Neural cell (in vitro differentiated cells): ENCODE results near the gene DSCAM. TPM values are rescaled to one million over a fixed set of nuclear protein-coding genes. Genes with fewer than 3 reads are reported as not detected.

Experiments used
- H2AFZ ChIP-seq: fragments of 200-600, 300-800 bp; sonication (generic), shearing (Covaris generic); 2 replicates; pipeline ENCODE4 v1.6.0; 2014; ENCODE audit warnings: low read depth, mild to moderate bottlenecking, antibody characterized with exemption, low read length, moderate library complexity
- H3F3A ChIP-seq: fragments of 200-600 bp; shearing (Covaris generic); 2 replicates; pipeline ENCODE4 v1.6.1; 2016; ENCODE audit warnings: mild to moderate bottlenecking, moderate library complexity, mixed read lengths, antibody characterized with exemption, low read length; ENCODE audit not compliant: insufficient read depth, poor library complexity, severe bottlenecking
- H3K27ac ChIP-seq: fragments of 200-600, 300-800 bp; sonication (generic), shearing (Covaris generic); 2 replicates; pipeline ENCODE4 v1.5.1; 2014; ENCODE audit warnings: mild to moderate bottlenecking, low read length, moderate library complexity
- H3K27me3 ChIP-seq: fragments of 300-800, 200-600 bp; sonication (generic), shearing (Covaris generic); 2 replicates; pipeline ENCODE4 v1.6.0; 2014; ENCODE audit warnings: mild to moderate bottlenecking, low read depth, low read length, moderate library complexity; ENCODE audit not compliant: insufficient read depth
- H3K36me3 ChIP-seq: fragments of 300-800, 200-600 bp; sonication (generic), shearing (Covaris generic); 2 replicates; pipeline ENCODE4 v1.5.1; 2014; ENCODE audit warnings: mild to moderate bottlenecking, antibody characterized with exemption, low read length, moderate library complexity; ENCODE audit not compliant: insufficient read depth
- H3K4me2 ChIP-seq: fragments of 300-800, 200-600 bp; sonication (generic), shearing (Covaris generic); 2 replicates; pipeline ENCODE4 v1.6.0; 2014; ENCODE audit warnings: mild to moderate bottlenecking, low read length
- H3K4me3 ChIP-seq: fragments of 300-800, 200-600 bp; sonication (generic), shearing (Covaris generic); 2 replicates; pipeline ENCODE4 v1.5.1; 2014; ENCODE audit warnings: mild to moderate bottlenecking, low read length, moderate library complexity
- H3K79me2 ChIP-seq: fragments of 200-600 bp; shearing (Covaris generic); replicated peaks from 2 replicates; pipeline ENCODE4 v1.6.0; 2014; ENCODE audit warnings: mild to moderate bottlenecking, low read length, moderate library complexity; ENCODE audit not compliant: insufficient read depth
- H3K9ac ChIP-seq: fragments of 300-800, 200-600 bp; sonication (generic), shearing (Covaris generic); 2 replicates; pipeline ENCODE4 v1.6.1; 2016; ENCODE audit warnings: mild to moderate bottlenecking, low read length, mixed read lengths
- H3K9me2 ChIP-seq: fragments of 200-600 bp; shearing (Covaris generic); 2 replicates; pipeline ENCODE4 v1.6.1; 2016; ENCODE audit warnings: mild to moderate bottlenecking, low read length, mixed read lengths; ENCODE audit not compliant: insufficient read depth
- H3K9me3 ChIP-seq: fragments of 200-600, 300-800 bp; sonication (generic), shearing (Covaris generic); 2 replicates; pipeline ENCODE4 v1.6.1; 2016; ENCODE audit warnings: mild to moderate bottlenecking, mixed run types, low read length, moderate library complexity, mixed read lengths
- H4K20me1 ChIP-seq: fragments of 200-600 bp; shearing (Covaris generic); 2 replicates; pipeline ENCODE4 v1.6.1; 2016; ENCODE audit warnings: mild to moderate bottlenecking, mixed run types; ENCODE audit not compliant: insufficient read depth
- CTCF ChIP-seq: fragments of 450-650 bp; IDR thresholded peaks from 2 replicates; pipeline ENCODE4 v1.5.1; 2014; ENCODE audit warnings: antibody characterized with exemption, mild to moderate bottlenecking, moderate library complexity; ENCODE audit not compliant: poor library complexity, severe bottlenecking
- EP300 ChIP-seq: fragments of 450-650 bp; conservative IDR thresholded peaks from 2 replicates; pipeline ENCODE4 v1.6.1; 2014; ENCODE audit warnings: antibody characterized with exemption, mild to moderate bottlenecking, moderate library complexity; ENCODE audit not compliant: poor library complexity, severe bottlenecking
- EZH2 ChIP-seq: fragments of 200-600, 300-800 bp; shearing (Covaris generic), sonication (generic); IDR thresholded peaks from 2 replicates; pipeline ENCODE4 v1.6.1; 2014; ENCODE audit warnings: antibody characterized with exemption, low read length, borderline replicate concordance, mild to moderate bottlenecking; ENCODE audit not compliant: insufficient read depth, poor library complexity, severe bottlenecking
- MXI1 ChIP-seq: fragments of 450-650 bp; conservative IDR thresholded peaks from 2 replicates; pipeline ENCODE4 v1.6.1; 2014; ENCODE audit warnings: antibody characterized with exemption, mild to moderate bottlenecking; ENCODE audit not compliant: poor library complexity, severe bottlenecking
- POLR2AphosphoS5 ChIP-seq: IDR thresholded peaks from 2 replicates; pipeline ENCODE4 v1.6.1; 2012
- RAD21 ChIP-seq: fragments of 450-650 bp; conservative IDR thresholded peaks from 2 replicates; pipeline ENCODE4 v1.6.1; 2014; ENCODE audit warnings: antibody characterized with exemption, mild to moderate bottlenecking, moderate library complexity
- REST ChIP-seq: IDR thresholded peaks from 2 replicates; pipeline ENCODE4 v1.6.1; 2012; ENCODE audit warnings: borderline replicate concordance
- SMC3 ChIP-seq: fragments of 450-650 bp; conservative IDR thresholded peaks from 2 replicates; pipeline ENCODE4 v1.6.1; 2014; ENCODE audit warnings: antibody characterized with exemption, mild to moderate bottlenecking, moderate library complexity; ENCODE audit not compliant: poor library complexity
- TAF1 ChIP-seq: IDR thresholded peaks from 2 replicates; pipeline ENCODE4 v1.6.1; 2012; ENCODE audit warnings: low read depth
- polyA plus RNA-seq: library from polyadenylated mRNA; depleted of rRNA; stranded (reverse); fragments of >200 nt; gene quantifications from 2 replicates; pipeline ENCODE4 v1.2.3, GENCODE V29; 2014

DSCAM gene
- polyA plus RNA-seq, 1 donor from 2014 or later = 5.3 TPM

- Histone ChIP-seq H3K4me3 (no peak overlapping the region), H3K9ac (no peak overlapping the region), H3K79me2 (no peaks in the 10 kb centered on the region), H3K9me2 (no peaks in the 10 kb centered on the region), H2AFZ (no peak overlapping the region), H3K4me2 (no peak overlapping the region), H3F3A (no peaks in the 10 kb centered on the region), H3K9me3 (no peaks in the 10 kb centered on the region), H3K36me3 (no peaks in the 10 kb centered on the region), H3K27me3 (no peaks in the 10 kb centered on the region), H3K27ac (no peak overlapping the region), H4K20me1 (no peaks in the 10 kb centered on the region)
- TF ChIP-seq MXI1 = no peak
- no peak for TF ChIP-seq REST
- no peak for TF ChIP-seq POLR2AphosphoS5
- no peak for TF ChIP-seq SMC3
- no peak for TF ChIP-seq TAF1
- no peak for TF ChIP-seq RAD21
- no peak for TF ChIP-seq CTCF
- TF ChIP-seq EZH2 = no peak
- TF ChIP-seq EP300 = no peak
These were observed 271.0 kb downstream of the DSCAM start for GRCh38 chr21:40575976-40576375.

- Histone ChIP-seq H3K36me3 (peaks cover 5% of the 10 kb centered on the region), H3K27ac (no peak overlapping the region), H3K79me2 (no peaks in the 10 kb centered on the region), H3K9ac (no peak overlapping the region), H3K9me2 (no peaks in the 10 kb centered on the region), H2AFZ (no peak overlapping the region), H3K27me3 (no peaks in the 10 kb centered on the region), H3K4me3 (no peak overlapping the region), H3F3A (no peaks in the 10 kb centered on the region), H4K20me1 (no peaks in the 10 kb centered on the region), H3K9me3 (no peaks in the 10 kb centered on the region), H3K4me2 (no peak overlapping the region)
- TF ChIP-seq SMC3 (no peak), REST (no peak), EZH2 (no peak), RAD21 (no peak), CTCF (no peak), EP300 (no peak), TAF1 (no peak)
These were observed 277.6 kb downstream of the DSCAM start for GRCh38 chr21:40569357-40569756.
